HepG2 (cell line): Measurements from ENCODE around the gene KLC4. TPM values are rescaled to one million over a fixed set of nuclear protein-coding genes. Genes with fewer than 3 reads are reported as not detected.

ENCODE experiments used
- ATAC-seq: fragments of 200-7000 bp; cut with Tn5 transposase; 3 replicates; pipeline ENCODE4 v1.9.1; 2020; ENCODE audit warnings: mild to moderate bottlenecking, moderate library complexity
- BruUV-seq: library from RNA; stranded (reverse); fragments of 400-500 nt; replicated peaks from 2 replicates; lab custom pipeline; 2021; lab: Mats Ljungman, UMichigan
- CTCF ChIA-PET: fragments of 300-600 bp; formaldehyde crosslinking; extraction: SDS; loops from one replicate; lab custom pipeline; 2021; ENCODE audit warnings: low total read pairs, inconsistent platforms, low intra/inter-chr PET ratio; lab: Yijun Ruan, JAX
- POLR2A ChIA-PET: fragments of 350-600 bp; sonication (Branson Sonifier 250); formaldehyde crosslinking; loops from one replicate; lab custom pipeline; 2020; ENCODE audit warnings: antibody characterized with exemption, inconsistent platforms; lab: Yijun Ruan, JAX
- DNase-seq: peaks from one replicate; pipeline ENCODE4 v3.0.0-alpha.2; 2015; ENCODE audit warnings: low spot score
- FAIRE-seq: peaks from 3 replicates; lab custom pipeline; 2011; peaks lifted over from hg19 to GRCh38; lab: Jason Lieb, UNC
- H2AFZ ChIP-seq: one replicate; pipeline ENCODE4 v1.6.1; 2011; ENCODE audit warnings: low read length, inconsistent platforms
- H3K27ac ChIP-seq: fragments of 300-600 bp; 3 replicates; pipeline ENCODE4 v1.8.0; 2011; ENCODE audit warnings: mixed run types, mild to moderate bottlenecking, mixed read lengths, low read length, inconsistent platforms; ENCODE audit not compliant: insufficient read depth; ENCODE audit errors: extremely low read length
- H3K27me3 ChIP-seq, 2 experiments: fragments of 200-600 bp in 1 of 2; 2 replicates in 1 of 2; 3 replicates in 1 of 2; pipeline versions ENCODE4 v1.6.0 to v1.8.0; 2011; ENCODE audit warnings: low read length in 2 of 2, mild to moderate bottlenecking in 2 of 2, moderate library complexity in 2 of 2, inconsistent platforms in 1 of 2; ENCODE audit not compliant: insufficient read depth in 2 of 2, control insufficient read depth in 1 of 2
- H3K36me3 ChIP-seq, 2 experiments: fragments of 200-600 bp in 1 of 2; replicated peaks in 1 of 2; 2 replicates in 1 of 2; 3 replicates in 1 of 2; pipeline versions ENCODE4 v1.5.1 to v1.8.0; 2011; ENCODE audit warnings: low read length in 2 of 2, inconsistent platforms in 1 of 2; ENCODE audit not compliant: insufficient read depth in 2 of 2, control insufficient read depth in 1 of 2
- H3K4me1 ChIP-seq: 2 replicates; pipeline ENCODE4 v1.5.1; 2012; ENCODE audit warnings: low read length, inconsistent platforms; ENCODE audit not compliant: insufficient read depth
- H3K4me2 ChIP-seq: 2 replicates; pipeline ENCODE4 v1.6.0; 2011; ENCODE audit warnings: low read depth, low read length, inconsistent platforms
- H3K4me3 ChIP-seq, 3 experiments: fragments of 200-600 bp in 1 of 3; sonication (generic), shearing (Covaris generic) in 1 of 3; replicated peaks in 1 of 3; 2 replicates each; pipeline ENCODE4 v1.5.1; 2011 to 2016; ENCODE audit warnings: low read length in 3 of 3, inconsistent platforms in 2 of 3, low read depth in 2 of 3, mild to moderate bottlenecking in 2 of 3, control low read depth in 1 of 3, mixed read lengths in 1 of 3; ENCODE audit not compliant: insufficient read depth in 1 of 3
- H3K79me2 ChIP-seq: one replicate; pipeline ENCODE4 v1.6.1; 2011; ENCODE audit warnings: low read length, inconsistent platforms; ENCODE audit not compliant: insufficient read depth
- H3K9ac ChIP-seq: 2 replicates; pipeline ENCODE4 v1.6.0; 2011; ENCODE audit warnings: mild to moderate bottlenecking, low read depth, low read length, inconsistent platforms; ENCODE audit not compliant: insufficient read depth
- H3K9me3 ChIP-seq: 2 replicates; pipeline ENCODE4 v1.5.1; 2012; ENCODE audit warnings: mild to moderate bottlenecking, low read length
- H4K20me1 ChIP-seq: 2 replicates; pipeline ENCODE4 v1.6.0; 2011; ENCODE audit warnings: inconsistent platforms, mild to moderate bottlenecking, low read length, moderate library complexity; ENCODE audit not compliant: insufficient read depth
- BORCS8-MEF2B ChIP-seq: sonication (generic); formaldehyde crosslinking; IDR thresholded peaks from 2 replicates; pipeline ENCODE4 v1.8.0; 2022; ENCODE audit warnings: mild to moderate bottlenecking, missing genetic modification reagents
- CEBPB ChIP-seq: IDR thresholded peaks from 2 replicates; pipeline ENCODE4 v1.6.1; 2011; ENCODE audit warnings: low read depth, low read length, improper control_type of control experiment, borderline replicate concordance
- CEBPG ChIP-seq: IDR thresholded peaks from 2 replicates; pipeline ENCODE4 v1.6.1; 2016
- CSRNP2 ChIP-seq: sonication (generic); formaldehyde crosslinking; conservative IDR thresholded peaks from 2 replicates; pipeline ENCODE4 v1.8.0; 2022; ENCODE audit warnings: low read depth, missing genetic modification reagents
- HOXA9 ChIP-seq: sonication (generic); formaldehyde crosslinking; IDR thresholded peaks from 2 replicates; pipeline ENCODE4 v1.8.1; 2022; ENCODE audit warnings: missing genetic modification reagents, mild to moderate bottlenecking, moderate library complexity, borderline replicate concordance
- IKZF5 ChIP-seq: IDR thresholded peaks from 2 replicates; pipeline ENCODE4 v1.6.1; 2018; ENCODE audit warnings: missing genetic modification reagents, mild to moderate bottlenecking, missing compliant biosample characterization
- KAT2B ChIP-seq: fragments of 150-350 bp; IDR thresholded peaks from 2 replicates; pipeline ENCODE4 v1.6.1; 2014; ENCODE audit warnings: low read depth, low read length, borderline replicate concordance
- MXD3 ChIP-seq: IDR thresholded peaks from 2 replicates; pipeline ENCODE4 v1.6.1; 2016; ENCODE audit warnings: mild to moderate bottlenecking, missing biosample characterization, missing genetic modification reagents
- RBFOX2 ChIP-seq: fragments of 200-400 bp; formaldehyde crosslinking; IDR thresholded peaks from 2 replicates; pipeline ENCODE4 v1.6.1; 2017; ENCODE audit warnings: low read depth, mild to moderate bottlenecking, low read length
- REST ChIP-seq, 2 experiments: IDR thresholded peaks; 2 replicates each; pipeline ENCODE4 v1.6.1; 2011 to 2012; ENCODE audit warnings: low read length in 2 of 2, borderline replicate concordance in 1 of 2, low read depth in 1 of 2, mild to moderate bottlenecking in 1 of 2, moderate library complexity in 1 of 2
- ZNF160 ChIP-seq: sonication (generic); formaldehyde crosslinking; IDR thresholded peaks from 2 replicates; pipeline ENCODE4 v1.8.0; 2022; ENCODE audit warnings: mild to moderate bottlenecking, inconsistent platforms, missing genetic modification reagents
- ZNF224 ChIP-seq: sonication (generic); formaldehyde crosslinking; IDR thresholded peaks from 2 replicates; pipeline ENCODE4 v1.5.0; 2020; ENCODE audit warnings: mild to moderate bottlenecking, missing genetic modification reagents
- ZNF543 ChIP-seq: sonication (generic); formaldehyde crosslinking; IDR thresholded peaks from 2 replicates; pipeline ENCODE4 v1.4.0; 2020; ENCODE audit warnings: mild to moderate bottlenecking, missing genetic modification reagents
- WGBS: methylation state at CpG from one replicate; pipeline ENCODE4 v1.1.6; 2017; ENCODE audit warnings: low lambda C conversion rate; 5-methylcytosine and 5-hydroxymethylcytosine counted together
- in situ Hi-C: cut with HindIII; loops from 2 replicates; pipeline ENCODE4 v1.10.0; 2017; ENCODE audit warnings: low pct_unique_long_range_greater_than_20kb; ENCODE audit not compliant: extremely low pct_ligation_motif_present
- intact Hi-C: fragments of 100-400 bp; cut with micrococcal nuclease; formaldehyde crosslinking; loops from one replicate; pipeline ENCODE4 v1.10.0; 2022; ENCODE audit not compliant: unreplicated experiment
- polyA plus RNA-seq, 8 experiments: library from polyadenylated mRNA; depleted of rRNA in 3 of 8; stranded (reverse) in 7 of 8; unstranded in 1 of 8; fragments of >200 nt; fragmentation: Illumina TruSeq in 4 of 8; extraction: Trizol in 4 of 8; gene quantifications; 2 replicates each; pipeline versions ENCODE4 v1.2.1 to v1.2.3, GENCODE V29; 2011 to 2016; ENCODE audit warnings: low read depth in 4 of 8, missing spikeins in 1 of 8, mixed read lengths in 1 of 8; ENCODE audit not compliant: insufficient read depth in 1 of 8
- total RNA-seq, 5 experiments: library from RNA; depleted of rRNA; stranded (reverse); fragments of >200 nt; fragmentation: Illumina TruSeq; extraction: Trizol; gene quantifications; 2 replicates each; pipeline ENCODE4 v1.2.3, GENCODE V29; 2016; ENCODE audit warnings: low read depth in 1 of 5

Gene KLC4
- total and polyA plus RNA-seq, 2 of the 13 experiments (the other 11 are each of a cell fraction or from before 2014, with no cell fraction given) = 45.4 to 70.4 TPM

GRCh38 chr6:43081043-43081442 is 21.6 kb downstream of the KLC4 start:
- Histone ChIP-seq H3K27me3 (no peaks in the 10 kb centered on the region; a peak in 1 of 5 replicates), H3K79me2 (peaks cover 88% of the 10 kb centered on the region), H3K9ac (no peak overlapping the region), H3K4me2 (no peak overlapping the region), H2AFZ (no peak overlapping the region), H3K36me3 (no peaks in the 10 kb centered on the region; a peak in 1 of 5 replicates), H3K9me3 (no peaks in the 10 kb centered on the region), H3K4me1 (peaks cover 62% of the 10 kb centered on the region), H3K4me3 (no peak overlapping the region), H4K20me1 (peaks cover 8% of the 10 kb centered on the region), H3K27ac (no peak overlapping the region)
- FAIRE-seq (no peak), DNase-seq (no peak), ATAC-seq (no peak)
- ChIA-PET CTCF (no interaction called here), POLR2A (interaction anchor here (3.1 to 3.5 kb wide), 2 partner anchors 8 to 20 kb away, joined by 14 to 31 read pairs; no protein-coding TSS in a partner anchor)
- 93% methylated on average over 4 of the region's 4 CpGs for WGBS
- TF ChIP-seq REST (IDR thresholded peaks at IDR 0.05; ENCODE audit: borderline replicate concordance in 1 of 2, low read depth in 1 of 2, low read length in 2 of 2) (no peak), CEBPB (peak; percentile 71), CEBPG (CRISPR knock-in tag) (peak; percentile 31; the same call in 1 of the 2 replicates), MXD3 (CRISPR knock-in tag) (no peak), ZNF224 (0 out of 2 replicates have a peak, but pooled peaks have one; percentile 12), CSRNP2 (CRISPR knock-in tag) (no peak), ZNF160 (CRISPR knock-in tag) (no peak), HOXA9 (CRISPR knock-in tag) (no peak), RBFOX2 (no peak), ZNF543 (CRISPR knock-in tag) (no peak), BORCS8-MEF2B (CRISPR knock-in tag) (no peak), KAT2B (no peak), IKZF5 (CRISPR knock-in tag) (no peak)
- in situ Hi-C loops = no loop called here
- BruUV-seq = no TSS peak
- intact Hi-C loops = no loop called here
